IPS-18a (cell line): ENCODE results near the gene CIDEC.
"Not testable (repeated sequence)": the region's sequence is repeated elsewhere in the genome, so short reads cannot be mapped to it uniquely, and the experiment has no call there.

Experiments used
- H3K27ac ChIP-seq: one replicate; pipeline ENCODE4 v1.5.1; 2013; ENCODE audit warnings: low read length
- H3K27me3 ChIP-seq: one replicate; pipeline ENCODE4 v1.6.1; 2013; ENCODE audit warnings: mild to moderate bottlenecking, low read length; ENCODE audit not compliant: control insufficient read depth, insufficient read depth
- H3K36me3 ChIP-seq: one replicate; pipeline ENCODE4 v1.6.1; 2013; ENCODE audit warnings: low read depth, low read length; ENCODE audit not compliant: control insufficient read depth
- H3K4me1 ChIP-seq: one replicate; pipeline ENCODE4 v1.6.1; 2013; ENCODE audit warnings: low read depth, low read length; ENCODE audit not compliant: control insufficient read depth
- H3K4me3 ChIP-seq: one replicate; pipeline ENCODE4 v1.5.1; 2013; ENCODE audit warnings: low read length
- H3K9ac ChIP-seq: one replicate; pipeline ENCODE4 v1.6.1; 2013; ENCODE audit warnings: mild to moderate bottlenecking, low read length, moderate library complexity
- H3K9me3 ChIP-seq: one replicate; pipeline ENCODE4 v1.6.1; 2013; ENCODE audit warnings: low read depth, low read length; ENCODE audit not compliant: control insufficient read depth

Gene CIDEC

DNA sequence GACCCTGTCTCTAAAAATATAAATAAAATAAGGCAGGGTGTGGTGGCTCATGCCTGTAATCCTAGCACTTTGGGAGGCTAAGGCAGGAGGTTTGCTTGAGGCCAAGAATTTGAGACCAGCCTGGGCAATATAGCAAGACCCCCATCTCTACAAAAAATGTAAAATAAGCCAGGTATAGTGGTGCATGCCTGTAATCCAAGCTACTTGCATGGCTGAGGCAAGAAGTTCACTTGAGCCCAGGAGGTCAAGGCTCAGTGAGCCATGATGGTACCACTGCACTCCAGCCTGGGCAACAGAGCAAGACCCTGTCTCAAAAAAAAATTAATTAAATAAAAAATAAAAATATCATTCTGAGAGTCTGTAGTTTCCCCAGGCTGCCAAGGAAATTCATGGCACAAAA is 6.3 kb upstream of the CIDEC start:
- Histone ChIP-seq H3K9me3 (no peaks in the 10 kb centered on the region), H3K36me3 (no peaks in the 10 kb centered on the region)

GRCh38 chr3:9884555-9885165 is 4.6 kb upstream of the CIDEC start:
- H3K27me3 ChIP-seq = no peaks in the 10 kb centered on the region
- no peaks in the 10 kb centered on the region for H3K4me1 ChIP-seq
- H3K4me3 ChIP-seq = no peak overlapping the region
- no peaks in the 10 kb centered on the region for H3K9me3 ChIP-seq
- H3K27ac ChIP-seq = no peak overlapping the region
- no peaks in the 10 kb centered on the region for H3K36me3 ChIP-seq
- no peak overlapping the region for H3K9ac ChIP-seq

More for the DNA sequence above, 6.3 kb upstream of the CIDEC start:
- Histone ChIP-seq H3K9ac (no peak overlapping the region), H3K27ac (no peak overlapping the region), H3K4me1 (no peaks in the 10 kb centered on the region), H3K27me3 (no peaks in the 10 kb centered on the region), H3K4me3 (no peak overlapping the region)

GRCh38 chr3:9883706-9884554 is 3.9 kb upstream of the CIDEC start:
- Histone ChIP-seq H3K27ac (no peak overlapping the region), H3K9ac (no peak overlapping the region), H3K36me3 (no peaks in the 10 kb centered on the region), H3K27me3 (no peaks in the 10 kb centered on the region), H3K9me3 (no peaks in the 10 kb centered on the region), H3K4me3 (no peak overlapping the region), H3K4me1 (no peaks in the 10 kb centered on the region)

DNA sequence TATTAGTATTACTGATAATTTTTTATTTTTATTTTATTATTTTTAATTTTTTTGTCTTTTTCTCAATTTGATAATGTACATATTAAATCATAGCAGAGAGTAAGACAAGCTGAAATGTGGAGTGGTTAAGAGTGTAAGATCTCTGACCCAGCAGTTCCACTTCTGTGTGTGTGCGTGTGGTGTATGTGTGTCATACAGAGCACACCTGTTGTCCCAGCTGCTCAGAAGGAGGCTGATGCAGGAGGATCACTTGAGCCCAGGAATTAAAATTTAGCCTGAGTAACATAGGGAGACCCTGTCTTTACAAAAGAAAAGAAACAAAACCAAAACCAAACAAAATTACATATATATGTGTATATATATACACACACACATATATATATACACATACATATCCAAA is 1.4 kb upstream of the CIDEC start:
- Histone ChIP-seq H3K4me1 (no peaks in the 10 kb centered on the region), H3K36me3 (no peaks in the 10 kb centered on the region), H3K27ac (no peak overlapping the region), H3K27me3 (no peaks in the 10 kb centered on the region), H3K4me3 (no peak overlapping the region), H3K9me3 (no peaks in the 10 kb centered on the region), H3K9ac (no peak overlapping the region)

- Histone ChIP-seq H3K27me3 (no peaks in the 10 kb centered on the region), H3K4me1 (no peaks in the 10 kb centered on the region), H3K9me3 (no peaks in the 10 kb centered on the region), H3K9ac (no peak overlapping the region), H3K27ac (no peak overlapping the region), H3K4me3 (no peak overlapping the region), H3K36me3 (no peaks in the 10 kb centered on the region)
Measured at GRCh38 chr3:9878700-9879099, 1.4 kb downstream of the CIDEC start.

GRCh38 chr3:9876991-9877390 is 3.1 kb downstream of the CIDEC start:
- no peak overlapping the region for H3K4me3 ChIP-seq
- no peaks in the 10 kb centered on the region for H3K9me3 ChIP-seq
- no peak overlapping the region for H3K27ac ChIP-seq
- H3K4me1 ChIP-seq = no peaks in the 10 kb centered on the region
- H3K9ac ChIP-seq = no peak overlapping the region
- no peaks in the 10 kb centered on the region for H3K27me3 ChIP-seq
- no peaks in the 10 kb centered on the region for H3K36me3 ChIP-seq

DNA sequence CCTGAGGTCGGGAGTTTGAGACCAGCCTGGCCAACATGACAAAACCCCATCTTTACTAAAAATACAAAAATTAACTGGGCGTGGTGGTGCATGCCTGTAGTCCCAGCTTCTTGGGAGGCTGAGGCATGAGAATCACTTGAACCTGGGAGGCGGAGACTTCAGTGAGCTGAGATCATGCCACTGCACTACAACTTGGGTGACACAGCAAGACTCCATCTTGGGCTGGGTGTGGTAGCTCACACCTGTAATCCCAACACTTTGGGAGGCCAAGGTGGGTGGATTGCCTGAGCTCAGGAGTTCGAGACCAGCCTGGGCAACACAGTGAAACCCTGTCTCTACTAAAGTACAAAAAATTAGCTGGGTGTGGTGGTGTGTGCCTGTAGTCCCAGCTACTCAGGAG is 3.8 kb downstream of the CIDEC start:
- not testable (repeated sequence) for H3K27me3 ChIP-seq, H3K9ac ChIP-seq, H3K9me3 ChIP-seq, H3K4me3 ChIP-seq, H3K36me3 ChIP-seq, H3K4me1 ChIP-seq, H3K27ac ChIP-seq

GRCh38 chr3:9875448-9875847 is 4.6 kb downstream of the CIDEC start:
- H3K9me3 ChIP-seq = no peaks in the 10 kb centered on the region
- no peaks in the 10 kb centered on the region for H3K36me3 ChIP-seq
- H3K4me1 ChIP-seq = no peaks in the 10 kb centered on the region
- H3K9ac ChIP-seq = no peak overlapping the region
- no peak overlapping the region for H3K4me3 ChIP-seq
- H3K27me3 ChIP-seq = no peaks in the 10 kb centered on the region
- H3K27ac ChIP-seq = no peak overlapping the region

- H3K4me1 ChIP-seq, H3K27me3 ChIP-seq, H3K27ac ChIP-seq, H3K9ac ChIP-seq, H3K36me3 ChIP-seq, H3K4me3 ChIP-seq, H3K9me3 ChIP-seq: not testable (repeated sequence)
Measured at GRCh38 chr3:9872067-9872466, 8.0 kb downstream of the CIDEC start.

GRCh38 chr3:9870978-9871377 is 9.1 kb downstream of the CIDEC start:
- H3K27ac ChIP-seq = no peak overlapping the region
- no peaks in the 10 kb centered on the region for H3K27me3 ChIP-seq
- H3K9ac ChIP-seq = no peak overlapping the region
- no peak overlapping the region for H3K4me3 ChIP-seq
- no peaks in the 10 kb centered on the region for H3K36me3 ChIP-seq
- no peaks in the 10 kb centered on the region for H3K9me3 ChIP-seq
- no peaks in the 10 kb centered on the region for H3K4me1 ChIP-seq

GRCh38 chr3:9869955-9870354 is 10.1 kb downstream of the CIDEC start:
- no peaks in the 10 kb centered on the region for H3K36me3 ChIP-seq
- H3K4me1 ChIP-seq = no peaks in the 10 kb centered on the region
- no peak overlapping the region for H3K27ac ChIP-seq
- H3K27me3 ChIP-seq = no peaks in the 10 kb centered on the region
- H3K9ac ChIP-seq = no peak overlapping the region
- no peak overlapping the region for H3K4me3 ChIP-seq
- H3K9me3 ChIP-seq = no peaks in the 10 kb centered on the region

DNA sequence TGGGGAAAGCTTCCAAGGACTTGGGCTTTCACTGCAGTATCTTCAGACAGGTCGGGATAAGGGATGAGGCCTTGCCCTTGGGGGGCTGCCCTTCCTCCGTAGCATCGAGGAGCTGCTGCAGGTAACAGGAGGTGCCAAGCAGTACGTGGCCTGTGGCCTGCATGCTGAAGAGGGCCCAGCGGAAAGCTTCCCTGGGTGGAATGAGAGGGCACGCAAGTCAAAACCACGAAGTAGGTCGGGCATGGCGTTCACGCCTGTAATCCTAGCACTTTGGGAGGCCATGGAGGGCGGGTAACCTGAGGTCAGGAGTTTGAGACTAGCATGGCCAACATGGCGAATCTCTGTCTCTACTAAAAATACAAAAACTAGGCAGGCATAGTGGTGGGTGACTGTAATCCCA is 12.9 kb downstream of the CIDEC start:
- Histone ChIP-seq H3K36me3 (no peaks in the 10 kb centered on the region), H3K9ac (no peak overlapping the region), H3K4me3 (no peak overlapping the region), H3K27me3 (peaks cover 11% of the 10 kb centered on the region), H3K4me1 (no peaks in the 10 kb centered on the region), H3K9me3 (no peaks in the 10 kb centered on the region), H3K27ac (no peak overlapping the region)
